ENCODE data around the gene KRTAP4-8.
"Not testable (repeated sequence)": the region's sequence is repeated elsewhere in the genome, so short reads cannot be mapped to it uniquely, and the experiment has no call there.

KRTAP4-8 gene

GRCh38 chr17:41108728-41109386, 10.9 kb upstream of the KRTAP4-8 start:
- not testable (repeated sequence) for DNase-seq (ENCODE audit: low spot score)

GRCh38 chr17:41107941-41108450, 10.1 kb upstream of the KRTAP4-8 start:
- no peak for DNase-seq (ENCODE audit: low spot score)

DNA sequence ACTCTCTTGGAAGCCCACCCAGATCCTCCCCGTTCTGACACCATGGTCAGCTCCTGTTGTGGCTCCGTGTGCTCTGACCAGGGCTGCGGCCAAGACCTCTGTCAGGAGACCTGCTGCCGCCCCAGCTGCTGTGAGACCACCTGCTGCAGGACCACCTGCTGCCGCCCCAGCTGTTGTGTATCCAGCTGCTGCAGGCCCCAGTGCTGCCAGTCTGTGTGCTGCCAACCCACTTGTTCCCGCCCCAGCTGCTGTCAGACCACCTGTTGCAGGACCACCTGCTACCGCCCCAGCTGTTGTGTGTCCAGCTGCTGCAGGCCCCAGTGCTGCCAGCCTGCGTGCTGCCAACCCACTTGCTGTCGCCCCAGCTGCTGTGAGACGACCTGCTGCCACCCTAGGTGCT, 7.4 kb upstream of the KRTAP4-8 start, which contains the start of gene KRTAP4-9:
TSS of gene KRTAP4-9 (plus strand) at position 43 of the 400 bp plus-strand sequence. CDS start at position 43, 0 bp downstream.
- not testable (repeated sequence) for DNase-seq (ENCODE audit: low spot score)

DNA sequence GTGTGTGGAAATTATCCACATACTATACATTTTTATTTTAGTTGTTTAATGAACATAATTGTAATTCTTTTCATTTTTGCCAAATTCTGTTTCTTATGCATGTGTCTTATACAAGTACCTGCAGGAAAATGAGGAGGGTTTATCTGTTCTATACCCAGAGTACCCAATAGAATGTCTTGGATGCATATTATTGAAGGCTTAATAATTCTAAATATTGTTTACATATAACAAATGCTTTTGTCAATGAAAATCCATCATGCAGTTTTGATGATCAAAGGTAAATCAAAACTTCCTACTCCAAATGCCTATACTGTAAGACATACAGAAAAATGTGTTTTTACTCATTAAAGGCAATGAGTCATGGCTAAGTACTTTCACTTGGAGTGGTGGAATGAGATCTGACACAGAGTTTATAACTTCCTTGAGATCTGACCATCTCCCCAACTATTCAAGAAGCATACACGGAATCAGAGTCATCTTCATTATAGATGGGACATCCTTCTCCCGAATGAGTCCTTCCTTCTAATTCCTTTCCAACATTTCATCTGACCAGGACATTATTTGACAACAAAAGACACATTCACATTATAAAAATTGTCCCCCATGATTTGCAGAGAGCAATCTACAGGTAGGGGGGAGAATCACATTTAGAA, 6.6 kb upstream of the KRTAP4-8 start:
- not testable (repeated sequence) for DNase-seq (ENCODE audit: low spot score)

- no peak for DNase-seq (ENCODE audit: low spot score)
Measured at GRCh38 chr17:41103896-41104295, 6.0 kb upstream of the KRTAP4-8 start.

- DNase-seq (ENCODE audit: low spot score): no peak
Measured at GRCh38 chr17:41101586-41102259, 3.8 kb upstream of the KRTAP4-8 start, which contains the start of gene KRTAP4-16. TSS of gene KRTAP4-16 (minus strand) at chr17:41102209. CDS start at chr17:41102209, 0 bp downstream.

DNA sequence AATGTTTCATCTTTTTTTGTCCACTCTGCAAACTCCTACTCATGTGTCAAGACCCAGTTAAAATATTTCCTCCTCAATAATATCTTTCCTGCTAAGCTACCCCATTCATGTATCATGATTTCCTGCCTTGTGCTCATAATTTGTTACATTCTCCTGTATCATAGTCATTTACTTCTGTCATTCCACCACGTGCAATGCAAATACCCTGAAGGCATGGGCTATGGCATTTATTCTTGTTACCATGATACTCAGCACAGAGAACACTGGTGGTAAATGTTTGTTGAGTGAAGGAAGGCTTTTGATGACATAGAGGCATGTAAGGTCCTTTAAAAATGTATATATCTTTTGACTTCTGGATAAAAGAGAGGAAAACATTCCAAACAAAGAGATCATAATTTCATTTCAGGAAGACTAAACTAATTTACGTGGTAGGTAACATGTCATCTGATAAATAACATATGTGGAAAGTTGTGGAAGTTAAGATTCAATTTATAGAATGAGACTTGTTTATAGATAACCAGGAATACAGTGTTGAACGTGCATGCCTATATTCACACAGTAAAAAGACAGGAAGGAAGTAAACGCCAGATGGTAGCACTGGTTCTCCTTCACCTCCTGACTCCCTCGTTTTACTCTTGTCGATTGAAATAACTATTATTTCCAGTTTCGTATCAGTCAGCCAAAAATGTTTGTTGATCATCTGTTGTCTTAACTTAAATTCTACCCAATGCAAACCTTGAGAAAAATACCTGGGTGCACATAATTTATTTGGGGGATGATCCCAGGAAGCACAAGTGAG, 1.9 kb upstream of the KRTAP4-8 start:
- not testable (repeated sequence) for DNase-seq (ENCODE audit: low spot score)

DNA sequence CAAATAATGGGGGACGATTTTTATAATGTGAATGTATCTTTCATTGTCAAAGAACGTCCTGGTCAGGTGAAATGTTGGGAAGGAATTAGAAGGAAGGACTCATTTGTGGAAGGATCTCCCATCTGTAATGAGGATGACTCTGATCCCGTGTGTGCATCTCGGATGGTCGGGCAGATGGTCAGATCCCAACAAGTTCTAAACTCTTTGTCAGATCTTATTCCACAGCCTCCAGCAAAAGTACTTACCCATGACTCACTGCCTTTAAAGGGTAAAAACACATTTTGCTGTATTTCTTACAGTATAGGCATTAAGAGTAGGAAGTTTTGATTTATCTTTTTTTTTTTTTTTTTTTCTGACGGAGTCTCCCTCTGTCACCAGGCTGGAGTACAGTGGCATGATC, 539 bp upstream of the KRTAP4-8 start:
- DNase-seq (ENCODE audit: low spot score): no peak

- DNase-seq (ENCODE audit: low spot score): no peak
Measured at GRCh38 chr17:41096055-41096454, 1.9 kb downstream of the KRTAP4-8 start.

GRCh38 chr17:41088760-41089352, 9.1 kb downstream of the KRTAP4-8 start:
- not testable (repeated sequence) for DNase-seq (ENCODE audit: low spot score)

GRCh38 chr17:41084100-41084856, 13.7 kb downstream of the KRTAP4-8 start, which contains the start of gene KRTAP4-7:
TSS of gene KRTAP4-7 (plus strand) at chr17:41084150. CDS start at chr17:41084207, 57 bp downstream.
- DNase-seq (ENCODE audit: low spot score): not testable (repeated sequence)

DNA sequence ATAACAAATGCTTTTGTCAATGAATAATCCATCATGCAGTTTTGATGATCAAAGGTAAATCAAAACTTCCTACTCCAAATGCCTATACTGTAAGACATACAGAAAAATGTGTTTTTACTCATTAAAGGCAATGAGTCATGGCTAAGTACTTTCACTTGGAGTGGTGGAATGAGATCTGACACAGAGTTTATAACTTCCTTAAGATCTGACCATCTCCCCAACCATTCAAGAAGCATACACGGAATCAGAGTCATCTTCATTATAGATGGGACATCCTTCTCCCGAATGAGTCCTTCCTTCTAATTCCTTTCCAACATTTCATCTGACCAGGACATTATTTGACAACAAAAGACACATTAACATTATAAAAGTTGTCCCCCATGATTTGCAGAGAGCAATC, 14.5 kb downstream of the KRTAP4-8 start:
- DNase-seq (ENCODE audit: low spot score): not testable (repeated sequence)

GRCh38 chr17:41082626-41083025, 15.3 kb downstream of the KRTAP4-8 start:
- no peak for DNase-seq (ENCODE audit: low spot score)

DNA sequence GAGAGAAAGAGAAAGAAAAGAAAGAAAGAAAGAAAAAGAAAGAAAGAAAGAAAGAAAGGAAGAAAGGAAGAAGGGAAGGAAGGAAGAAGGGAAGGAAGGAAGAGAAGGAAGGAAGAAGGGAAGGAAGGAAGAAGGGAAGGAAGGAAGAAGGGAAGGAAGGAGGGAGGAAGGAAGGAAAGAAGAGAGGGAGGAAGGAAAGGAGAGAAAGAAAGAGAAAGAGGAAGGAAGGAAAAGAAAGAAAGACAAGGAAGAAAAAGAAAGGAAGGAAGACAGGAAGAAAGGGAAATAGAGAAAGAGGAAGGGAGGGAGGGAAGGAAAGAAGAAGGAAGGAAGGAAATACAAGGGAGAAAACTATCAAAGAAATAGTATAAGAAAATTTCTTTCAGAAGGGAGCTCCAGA, 21.2 kb downstream of the KRTAP4-8 start:
- no peak for DNase-seq (ENCODE audit: low spot score)

DNA sequence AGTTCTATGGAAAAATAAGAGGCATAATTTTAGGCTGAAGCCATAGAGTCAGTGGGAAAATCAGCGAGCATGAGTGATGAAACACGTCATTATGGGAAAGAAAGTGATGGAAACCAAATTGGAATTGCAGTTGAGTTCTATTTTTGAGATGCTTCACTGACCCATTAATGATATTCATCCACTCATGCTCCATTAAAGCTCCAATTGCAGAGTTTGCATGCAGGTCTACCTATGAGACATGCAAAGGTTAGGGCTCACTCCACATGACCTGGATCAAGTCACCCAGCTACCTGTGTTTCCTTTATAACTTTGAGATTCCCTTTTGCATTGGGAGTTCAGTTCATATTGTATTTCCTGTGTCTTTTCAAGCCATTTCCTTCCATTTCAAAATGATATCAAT, 24.3 kb downstream of the KRTAP4-8 start:
- DNase-seq (ENCODE audit: low spot score): no peak

GRCh38 chr17:41071606-41072360, 26.2 kb downstream of the KRTAP4-8 start:
- no peak for DNase-seq (ENCODE audit: low spot score)

GRCh38 chr17:41069031-41069430, 28.9 kb downstream of the KRTAP4-8 start:
- DNase-seq (ENCODE audit: low spot score): no peak

DNA sequence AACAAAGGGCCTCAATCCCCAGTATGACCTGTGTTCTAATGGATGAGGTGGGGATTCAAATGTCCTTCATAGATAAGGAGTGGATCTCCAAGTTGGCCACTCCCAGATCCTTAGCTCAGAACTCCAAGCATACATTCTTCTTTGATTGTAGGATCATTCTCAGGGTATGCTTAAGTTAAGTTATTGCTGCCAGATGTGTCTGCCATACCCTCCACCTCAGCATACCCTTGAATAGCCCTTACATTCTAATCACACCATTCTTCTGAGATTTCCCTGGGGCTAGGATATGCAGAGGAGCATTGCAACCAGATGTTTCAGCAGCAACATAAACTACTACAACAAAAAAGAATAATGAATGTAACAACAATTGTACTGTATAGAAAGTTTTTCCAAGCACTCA, 30.7 kb downstream of the KRTAP4-8 start:
- DNase-seq (ENCODE audit: low spot score): no peak

DNA sequence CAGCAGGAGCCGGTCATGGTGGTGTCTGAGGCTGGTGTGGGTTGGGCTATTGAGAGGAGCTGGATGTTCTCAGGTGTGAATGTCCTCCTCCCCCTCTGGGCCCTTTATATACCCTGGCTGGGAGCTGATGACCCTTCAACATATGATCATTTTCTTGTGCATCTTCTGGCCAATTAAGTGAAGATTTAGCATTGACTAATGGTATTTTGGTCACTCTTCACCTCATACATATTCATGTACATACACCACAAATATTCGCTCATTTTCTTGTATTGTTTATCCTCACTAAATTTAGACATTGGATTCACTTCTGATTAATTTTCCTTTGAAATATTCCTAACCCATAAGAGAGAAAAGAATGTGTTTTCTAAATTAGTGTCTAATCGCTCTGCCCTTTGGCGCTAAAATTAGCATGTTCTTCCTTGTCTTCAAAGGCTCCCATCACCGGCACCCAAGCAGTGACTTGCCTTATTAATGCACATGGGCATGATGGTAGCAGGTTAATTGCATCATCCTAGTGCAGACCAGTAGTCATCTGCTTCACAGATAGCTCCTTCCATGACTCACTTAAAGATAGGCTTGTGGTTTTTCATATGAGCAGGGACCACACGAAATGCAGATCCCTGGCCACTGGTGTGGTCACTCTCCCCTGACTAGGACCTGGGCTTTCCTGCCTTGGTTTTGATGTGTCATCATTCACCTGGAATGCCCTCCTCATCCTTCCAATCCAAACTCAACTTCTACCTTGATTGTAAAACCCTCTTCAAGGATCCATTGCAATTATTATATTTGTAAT, 31.9 kb downstream of the KRTAP4-8 start, which contains the start of gene KRTAP2-4:
TSS of gene KRTAP2-4 (minus strand) at position 51 of the 796 bp plus-strand sequence. CDS start at position 17, 34 bp downstream.
- DNase-seq (ENCODE audit: low spot score): no peak

All from cerebellar cortex (tissue), 1 donor.